ENCODE data around the gene DBNDD1. TPM values are rescaled to one million over a fixed set of nuclear protein-coding genes. Genes with fewer than 3 reads are reported as not detected.

DBNDD1 gene
- total and polyA plus RNA-seq, 2 donors (not counting 1 experiment from before 2014, with no cell fraction given): 3.1 to 72.1 TPM

DNA sequence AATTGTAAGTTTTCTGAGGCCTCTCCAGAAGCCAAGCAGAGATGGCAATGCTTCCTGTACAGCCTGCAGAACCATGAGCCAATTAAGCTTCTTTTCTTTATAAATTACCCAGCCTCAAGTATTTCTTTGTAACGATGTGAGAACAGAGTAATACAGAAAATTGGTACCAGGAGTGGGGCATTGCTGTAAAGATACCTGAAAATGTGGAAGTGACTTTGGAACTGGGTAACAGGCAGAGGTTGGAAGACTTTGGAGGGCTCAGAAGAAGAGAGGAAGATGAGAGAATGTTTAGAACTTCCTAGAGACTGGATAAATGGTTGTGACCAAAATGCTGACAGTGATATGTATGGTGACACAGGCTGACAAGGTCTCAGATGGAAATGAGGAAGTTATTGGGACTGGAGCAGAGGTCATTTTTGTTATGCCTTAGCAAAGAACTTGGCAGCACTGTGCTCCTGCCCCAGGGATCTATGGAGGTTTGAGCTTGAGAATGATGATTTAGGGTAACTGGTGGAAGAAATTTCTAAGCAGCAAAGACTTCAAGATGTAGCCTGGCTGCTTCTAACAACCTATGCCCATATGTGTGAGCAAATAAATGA, 34.7 kb upstream of the DBNDD1 start:
- intact Hi-C loops (cut with micrococcal nuclease): no loop called here
- H3K9ac ChIP-seq (ENCODE audit: low read length): no peak overlapping the region
- CTCF ChIA-PET: no interaction called here
- WGBS (ENCODE audit: insufficient coverage): 88% methylated on average over 1 of the region's 1 CpG
- no peaks in the 10 kb centered on the region for H3K4me1 ChIP-seq (ENCODE audit: control insufficient read depth in 2 of 2, insufficient read depth in 2 of 2, low read length in 2 of 2)
- no peaks in the 10 kb centered on the region for H3K27me3 ChIP-seq (replicated peaks in 1 of 4; ENCODE audit: control extremely low read depth in 1 of 4, control insufficient read depth in 3 of 4, insufficient read depth in 4 of 4, low read length in 3 of 4)
- no peaks in the 10 kb centered on the region for H3K4me1 Mint-ChIP-seq
- peaks cover 12% of the 10 kb centered on the region for H3K9me3 Mint-ChIP-seq (ENCODE audit: insufficient read depth)
- H3K27ac ChIP-seq (ENCODE audit: low read length in 2 of 2): no peak overlapping the region
- H3K79me2 ChIP-seq (ENCODE audit: control insufficient read depth, insufficient read depth, low read length): no peaks in the 10 kb centered on the region
- H3K4me3 Mint-ChIP-seq: no peak overlapping the region
- DNase-seq: no peak
- H3K27me3 Mint-ChIP-seq: peaks cover 17% of the 10 kb centered on the region
- H3K9me3 ChIP-seq (ENCODE audit: control extremely low read depth in 1 of 3, control insufficient read depth in 2 of 3, insufficient read depth in 1 of 3, low read length in 2 of 3): peaks cover 0 to 22% (median 20%) of the 10 kb centered on the region in 3 donors
- no peak overlapping the region for H3K4me3 ChIP-seq (ENCODE audit: control extremely low read depth in 1 of 5, extremely low read depth in 1 of 5, insufficient read depth in 1 of 5, low read depth in 2 of 5, low read length in 4 of 5)
- POLR2A ChIA-PET: no interaction called here
- ATAC-seq (ENCODE audit: low read depth): no peak
- no peaks in the 10 kb centered on the region for H4K20me1 ChIP-seq (ENCODE audit: control insufficient read depth, insufficient read depth, low read length, poor library complexity, severe bottlenecking)
- no peak overlapping the region for H3K4me2 ChIP-seq (replicated peaks; ENCODE audit: low read depth, low read length, poor library complexity, severe bottlenecking)
- H2AFZ ChIP-seq (ENCODE audit: insufficient read depth, low read depth, low read length, poor library complexity, severe bottlenecking): no peak overlapping the region
- TF ChIP-seq, protein P1, sequence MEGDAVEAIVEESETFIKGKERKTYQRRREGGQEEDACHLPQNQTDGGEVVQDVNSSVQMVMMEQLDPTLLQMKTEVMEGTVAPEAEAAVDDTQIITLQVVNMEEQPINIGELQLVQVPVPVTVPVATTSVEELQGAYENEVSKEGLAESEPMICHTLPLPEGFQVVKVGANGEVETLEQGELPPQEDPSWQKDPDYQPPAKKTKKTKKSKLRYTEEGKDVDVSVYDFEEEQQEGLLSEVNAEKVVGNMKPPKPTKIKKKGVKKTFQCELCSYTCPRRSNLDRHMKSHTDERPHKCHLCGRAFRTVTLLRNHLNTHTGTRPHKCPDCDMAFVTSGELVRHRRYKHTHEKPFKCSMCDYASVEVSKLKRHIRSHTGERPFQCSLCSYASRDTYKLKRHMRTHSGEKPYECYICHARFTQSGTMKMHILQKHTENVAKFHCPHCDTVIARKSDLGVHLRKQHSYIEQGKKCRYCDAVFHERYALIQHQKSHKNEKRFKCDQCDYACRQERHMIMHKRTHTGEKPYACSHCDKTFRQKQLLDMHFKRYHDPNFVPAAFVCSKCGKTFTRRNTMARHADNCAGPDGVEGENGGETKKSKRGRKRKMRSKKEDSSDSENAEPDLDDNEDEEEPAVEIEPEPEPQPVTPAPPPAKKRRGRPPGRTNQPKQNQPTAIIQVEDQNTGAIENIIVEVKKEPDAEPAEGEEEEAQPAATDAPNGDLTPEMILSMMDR (IDR thresholded peaks at IDR 0.05): no peak
- H3K27ac Mint-ChIP-seq: no peak overlapping the region
- H3K36me3 ChIP-seq (replicated peaks in 1 of 2; ENCODE audit: control extremely low read depth in 1 of 2, control insufficient read depth in 1 of 2, extremely low read depth in 1 of 2, insufficient read depth in 2 of 2, low read length in 1 of 2): no peaks in the 10 kb centered on the region

DNA sequence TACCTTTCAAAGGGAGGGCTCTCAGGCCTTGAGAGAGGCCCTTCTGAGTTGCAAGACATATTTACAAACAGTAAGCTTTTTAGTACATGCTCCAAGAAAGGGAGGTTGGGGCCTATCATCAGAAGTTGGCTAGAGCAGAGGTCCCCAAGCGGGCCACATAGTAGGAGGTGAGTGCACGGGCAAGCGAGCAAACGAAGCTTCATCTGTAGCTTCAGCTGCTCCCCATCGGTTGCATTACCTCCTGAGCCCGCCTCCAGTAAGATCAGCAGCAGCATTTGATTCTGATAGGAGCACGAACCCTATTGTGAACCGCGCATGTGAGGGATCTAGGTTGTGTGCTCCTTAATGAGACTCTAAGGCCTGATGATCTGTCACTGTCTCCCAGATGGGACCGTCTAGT, 31.7 kb upstream of the DBNDD1 start:
- CTCF ChIA-PET: no interaction called here
- peaks cover 0 to 35% (median 20%) of the 10 kb centered on the region in 3 donors for H3K9me3 ChIP-seq (ENCODE audit: control extremely low read depth in 1 of 3, control insufficient read depth in 2 of 3, insufficient read depth in 1 of 3, low read length in 2 of 3)

More for the DNA sequence above, 31.7 kb upstream of the DBNDD1 start:
- Mint-ChIP-seq H3K4me1 (peaks cover 7% of the 10 kb centered on the region), H3K27ac (no peak overlapping the region), H3K9me3 (ENCODE audit: insufficient read depth) (peaks cover 12% of the 10 kb centered on the region), H3K4me3 (no peak overlapping the region), H3K27me3 (peaks cover 20% of the 10 kb centered on the region)
- Histone ChIP-seq H3K4me1 (ENCODE audit: control insufficient read depth in 2 of 2, insufficient read depth in 2 of 2, low read length in 2 of 2) (peaks cover 13 to 15% of the 10 kb centered on the region in 2 donors), H3K36me3 (replicated peaks in 1 of 2; ENCODE audit: control extremely low read depth in 1 of 2, control insufficient read depth in 1 of 2, extremely low read depth in 1 of 2, insufficient read depth in 2 of 2, low read length in 1 of 2) (no peaks in the 10 kb centered on the region), H2AFZ (ENCODE audit: insufficient read depth, low read depth, low read length, poor library complexity, severe bottlenecking) (no peak overlapping the region), H3K79me2 (ENCODE audit: control insufficient read depth, insufficient read depth, low read length) (no peaks in the 10 kb centered on the region), H3K4me2 (replicated peaks; ENCODE audit: low read depth, low read length, poor library complexity, severe bottlenecking) (no peak overlapping the region), H3K27me3 (replicated peaks in 1 of 4; ENCODE audit: control extremely low read depth in 1 of 4, control insufficient read depth in 3 of 4, insufficient read depth in 4 of 4, low read length in 3 of 4) (peaks cover 0 to 19% (median 8%) of the 10 kb centered on the region in 4 experiments), H3K9ac (ENCODE audit: low read length) (no peak overlapping the region), H3K27ac (ENCODE audit: low read length in 2 of 2) (no peak overlapping the region), H4K20me1 (ENCODE audit: control insufficient read depth, insufficient read depth, low read length, poor library complexity, severe bottlenecking) (no peaks in the 10 kb centered on the region), H3K4me3 (ENCODE audit: control extremely low read depth in 1 of 5, extremely low read depth in 1 of 5, insufficient read depth in 1 of 5, low read depth in 2 of 5, low read length in 4 of 5) (no peak overlapping the region)
- TF ChIP-seq, protein P1 (IDR thresholded peaks at IDR 0.05): no peak
- TF ChIP-seq EZH2 (IDR thresholded peaks at IDR 0.05; ENCODE audit: borderline replicate concordance, insufficient read depth, low read depth, low read length, poor library complexity, severe bottlenecking): no peak
- 98% methylated on average over 9 of the region's 10 CpGs for WGBS (ENCODE audit: insufficient coverage)
- no peak for DNase-seq
- POLR2A ChIA-PET: no interaction called here
- no peak for ATAC-seq (ENCODE audit: low read depth)
- intact Hi-C loops (cut with micrococcal nuclease): no loop called here
